ACHN (cell line): Measurements from ENCODE around the gene SPIRE2.
A peak's percentile ranks its signal among the peaks of the same experiment; 100 is the strongest.
"Not testable (repeated sequence)": the region's sequence is repeated elsewhere in the genome, so short reads cannot be mapped to it uniquely, and the experiment has no call there.

Source experiments
- DNase-seq: peaks from one replicate; pipeline ENCODE4 v3.0.0-alpha.2; 2015
- in situ Hi-C: cut with HindIII; loops from 2 replicates; pipeline ENCODE4 v1.10.0; 2017; ENCODE audit warnings: low sequenced_read_pairs, low pct_ligation_motif_present, low pct_unique_long_range_greater_than_20kb

Gene SPIRE2

DNA sequence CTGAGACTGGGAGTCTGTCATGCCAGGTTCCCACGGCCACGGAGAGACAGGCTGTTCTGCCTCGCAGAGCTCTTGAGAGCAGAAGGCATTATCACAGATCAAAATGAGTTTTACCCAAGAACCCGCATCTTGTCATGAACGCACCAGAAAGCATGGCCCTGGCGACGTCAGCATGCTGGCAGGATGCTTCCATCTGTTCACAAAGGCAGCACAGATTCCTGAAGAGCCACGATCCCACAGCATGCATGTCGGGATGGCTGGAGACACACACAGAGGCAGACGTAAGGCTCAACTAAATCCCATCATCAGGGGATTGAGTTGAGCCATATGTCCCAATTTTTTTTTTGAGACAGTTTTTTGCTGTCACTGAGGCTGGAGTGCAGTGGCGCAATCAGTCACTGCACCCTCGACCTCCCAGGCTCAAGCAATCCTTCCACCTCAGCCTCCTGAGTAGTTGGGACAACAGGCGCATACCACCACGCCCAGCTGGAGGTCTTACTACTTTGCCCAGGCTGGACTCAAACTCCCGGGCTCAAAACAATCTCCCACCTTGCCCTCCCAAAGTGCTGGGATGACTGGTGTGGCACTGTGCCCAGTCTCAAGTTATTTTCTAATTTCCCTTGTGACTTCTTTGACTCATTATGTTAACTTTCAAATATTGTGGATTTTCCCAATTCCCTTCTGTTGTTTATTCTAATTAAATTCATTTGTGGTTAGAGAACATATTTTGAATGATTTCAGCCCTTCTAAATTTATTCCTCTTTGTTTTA is 23.0 kb upstream of the SPIRE2 start:
- DNase-seq: no peak
- in situ Hi-C loops: no loop called here

DNA sequence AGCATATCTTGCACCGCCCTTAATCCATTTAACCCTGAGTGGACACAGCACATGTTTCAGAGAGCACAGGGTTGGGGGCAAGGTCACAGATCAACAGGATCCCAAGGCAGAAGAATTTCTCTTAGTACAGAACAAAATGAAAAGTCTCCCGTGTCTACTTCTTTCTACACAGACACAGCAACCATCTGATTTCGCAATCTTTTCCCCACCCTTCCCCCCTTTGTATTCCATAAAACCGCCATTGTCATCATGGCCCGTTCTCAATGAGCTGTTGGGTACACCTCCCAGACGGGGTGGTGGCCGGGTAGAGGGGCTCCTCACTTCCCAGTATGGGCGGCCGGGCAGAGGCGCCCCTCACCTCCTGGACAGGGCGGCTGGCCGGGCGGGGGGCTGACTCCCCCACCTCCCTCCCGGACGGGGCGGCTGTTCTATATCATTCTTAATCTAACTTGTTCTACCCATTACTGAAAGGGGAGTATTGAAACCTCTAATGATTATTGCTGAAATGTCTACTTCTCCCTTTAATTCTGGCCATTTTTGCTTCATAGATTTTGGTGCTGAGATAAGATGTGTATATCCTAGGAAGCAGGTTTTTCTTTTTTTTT is 21.6 kb upstream of the SPIRE2 start:
- DNase-seq, in situ Hi-C loops: not testable (repeated sequence)

DNA sequence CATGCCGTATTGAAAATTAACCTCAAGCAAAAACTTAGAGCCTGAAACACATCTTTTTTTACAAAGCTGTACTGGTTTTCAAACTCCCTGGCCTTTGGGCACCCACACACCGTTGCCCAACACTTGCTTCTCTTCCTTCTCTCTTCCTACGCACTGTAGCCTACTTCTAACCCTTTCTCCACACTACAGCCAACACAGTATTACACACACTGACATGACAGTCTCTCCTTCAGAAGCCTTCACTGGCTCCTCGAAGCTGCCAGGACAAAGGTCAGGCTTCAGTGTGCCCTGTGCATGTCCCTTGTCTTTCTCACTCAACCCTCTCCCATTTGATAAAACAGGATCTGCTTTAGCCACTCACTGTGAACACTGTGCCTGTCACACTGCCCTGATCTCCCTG is 19.8 kb upstream of the SPIRE2 start:
- in situ Hi-C loops: no loop called here
- no peak for DNase-seq

DNA sequence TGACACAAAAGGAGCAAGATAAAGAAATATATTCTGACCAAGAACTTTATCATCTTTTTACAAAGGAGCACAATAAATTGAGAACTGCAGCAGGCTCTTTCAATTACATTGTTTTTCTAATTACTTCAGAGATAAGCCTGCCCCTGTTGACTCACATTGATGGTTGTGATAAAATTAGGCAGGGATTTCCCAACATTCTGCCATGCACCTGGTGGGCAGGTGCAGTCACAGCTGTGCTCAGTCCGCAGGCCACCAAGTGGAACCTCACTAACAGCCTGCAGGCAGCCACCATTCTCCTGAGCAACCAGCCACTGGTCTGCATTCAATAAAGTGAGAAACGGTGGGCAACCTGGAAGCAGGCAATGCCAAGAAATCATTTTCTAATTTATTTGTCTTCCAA is 17.0 kb upstream of the SPIRE2 start:
- in situ Hi-C loops: no loop called here
- no peak for DNase-seq

DNA sequence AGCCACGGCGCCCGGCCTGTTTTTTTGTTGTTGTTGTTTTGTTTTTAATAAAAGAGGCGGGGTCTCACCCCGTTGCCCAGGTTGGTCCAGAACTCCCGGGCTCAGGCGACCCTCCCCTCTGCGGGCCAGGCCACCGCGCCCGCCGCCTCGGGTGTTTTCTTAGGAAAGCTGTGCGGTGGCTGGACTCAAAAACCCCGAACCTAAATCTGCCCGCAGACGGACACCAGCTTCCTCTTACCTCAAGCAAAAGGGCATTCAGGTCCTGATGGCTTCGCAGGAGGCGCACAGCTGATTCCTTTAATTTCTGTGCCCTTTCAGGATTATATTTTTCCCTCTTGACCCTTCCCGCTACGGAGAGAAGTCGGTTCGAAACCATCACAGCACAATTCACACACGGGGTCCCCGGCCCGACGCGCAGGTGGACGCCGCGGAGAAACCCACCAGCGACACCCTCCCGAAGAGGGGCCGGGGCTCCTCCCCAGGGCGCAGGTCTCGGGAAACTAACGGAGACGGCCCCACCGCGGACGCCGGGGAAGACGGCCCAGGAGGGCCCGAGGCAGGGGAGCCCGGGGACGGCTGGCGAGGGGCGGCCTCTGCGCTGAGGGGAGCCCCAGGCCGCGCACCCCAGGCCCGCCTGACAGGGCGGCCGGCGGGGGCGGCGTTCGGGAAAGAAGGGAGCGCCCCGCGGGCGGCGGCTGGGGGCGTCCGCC is 12.5 kb upstream of the SPIRE2 start:
- peak; percentile 28 for DNase-seq
- in situ Hi-C loops: no loop called here

DNA sequence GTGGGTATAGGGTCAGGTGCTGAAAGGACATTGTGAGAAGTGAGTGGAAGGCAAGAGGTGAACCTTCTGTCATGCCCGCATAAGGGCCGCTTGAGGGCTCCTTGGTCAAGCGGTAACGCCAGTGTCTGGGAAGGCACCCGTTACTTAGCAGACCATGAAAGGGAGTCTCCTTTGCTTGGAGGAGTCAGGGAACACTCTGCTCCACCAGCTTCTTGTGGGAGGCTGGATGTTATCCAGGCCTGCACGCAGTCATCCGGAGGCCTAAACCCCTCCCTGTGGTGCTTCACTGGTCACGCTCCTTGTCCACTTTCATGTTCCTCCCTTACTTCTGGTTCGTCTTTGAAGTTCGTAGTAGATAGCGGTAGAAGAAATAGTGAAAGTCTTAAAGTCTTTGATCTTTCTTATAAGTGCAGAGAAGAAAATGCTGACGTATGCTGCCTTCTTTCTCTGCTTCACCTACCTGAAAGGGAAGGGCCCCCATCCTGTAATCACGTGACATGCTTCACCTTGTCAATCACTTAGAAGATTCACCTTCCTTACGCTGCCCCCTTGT is 9.3 kb upstream of the SPIRE2 start:
- DNase-seq: peak; percentile 75

DNA sequence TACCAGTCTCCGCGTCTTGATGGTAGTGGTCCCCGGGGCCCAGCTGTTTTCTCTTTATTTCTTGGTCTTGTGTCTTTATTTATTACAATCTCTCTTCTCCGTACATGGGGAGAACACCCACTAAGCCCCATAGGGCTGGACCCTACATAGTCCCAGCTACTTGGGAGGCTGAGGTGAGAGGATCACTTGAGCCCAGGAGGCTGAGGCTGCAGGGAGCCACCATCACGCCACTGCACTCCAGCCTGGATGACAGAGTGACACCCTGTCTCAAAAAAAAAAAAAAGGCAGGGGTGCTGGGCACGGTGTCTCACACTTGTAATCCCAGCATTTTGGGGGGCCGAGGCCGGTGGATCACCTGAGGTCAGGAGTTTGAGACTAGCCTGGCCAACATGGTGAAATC is 8.8 kb upstream of the SPIRE2 start:
- DNase-seq, in situ Hi-C loops: not testable (repeated sequence)

More for the DNA sequence above, 9.3 kb upstream of the SPIRE2 start:
- in situ Hi-C loops: not testable (repeated sequence)

DNA sequence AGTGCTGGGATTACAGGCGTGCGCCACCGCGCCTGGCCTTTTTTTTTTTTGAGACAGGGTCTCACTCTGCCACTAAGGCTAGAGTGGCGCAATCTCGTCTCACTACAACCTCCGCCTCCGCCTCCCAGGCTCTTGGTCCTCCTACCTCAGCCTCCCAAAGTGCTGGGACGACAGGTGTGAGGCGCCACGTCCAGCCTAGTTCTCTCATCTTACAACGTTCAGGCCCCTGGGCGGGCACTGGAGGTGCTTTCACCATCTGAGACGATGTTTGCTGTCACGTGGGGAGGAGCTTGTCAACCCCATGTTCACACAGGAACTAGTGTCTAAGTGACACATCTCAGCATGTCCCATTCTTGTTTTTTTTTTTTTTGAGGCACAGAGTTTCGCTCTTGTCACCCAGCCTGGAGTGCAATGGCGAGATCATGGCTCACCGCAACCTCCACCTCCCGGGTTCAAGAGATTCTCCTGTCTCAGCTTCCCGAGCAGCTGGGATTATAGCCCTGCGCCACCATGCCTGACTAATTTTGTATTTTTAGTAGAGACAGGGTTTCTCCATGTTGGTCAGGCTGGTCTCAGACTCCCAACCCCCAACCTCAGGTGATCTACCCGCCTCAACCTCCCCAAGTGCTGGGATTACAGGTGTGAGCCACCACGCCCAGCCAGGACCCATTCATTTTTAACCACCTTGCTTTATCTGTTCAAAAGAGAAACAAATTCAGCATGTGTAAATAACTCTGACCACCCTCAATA is 6.7 kb upstream of the SPIRE2 start:
- in situ Hi-C loops: no loop called here

DNA sequence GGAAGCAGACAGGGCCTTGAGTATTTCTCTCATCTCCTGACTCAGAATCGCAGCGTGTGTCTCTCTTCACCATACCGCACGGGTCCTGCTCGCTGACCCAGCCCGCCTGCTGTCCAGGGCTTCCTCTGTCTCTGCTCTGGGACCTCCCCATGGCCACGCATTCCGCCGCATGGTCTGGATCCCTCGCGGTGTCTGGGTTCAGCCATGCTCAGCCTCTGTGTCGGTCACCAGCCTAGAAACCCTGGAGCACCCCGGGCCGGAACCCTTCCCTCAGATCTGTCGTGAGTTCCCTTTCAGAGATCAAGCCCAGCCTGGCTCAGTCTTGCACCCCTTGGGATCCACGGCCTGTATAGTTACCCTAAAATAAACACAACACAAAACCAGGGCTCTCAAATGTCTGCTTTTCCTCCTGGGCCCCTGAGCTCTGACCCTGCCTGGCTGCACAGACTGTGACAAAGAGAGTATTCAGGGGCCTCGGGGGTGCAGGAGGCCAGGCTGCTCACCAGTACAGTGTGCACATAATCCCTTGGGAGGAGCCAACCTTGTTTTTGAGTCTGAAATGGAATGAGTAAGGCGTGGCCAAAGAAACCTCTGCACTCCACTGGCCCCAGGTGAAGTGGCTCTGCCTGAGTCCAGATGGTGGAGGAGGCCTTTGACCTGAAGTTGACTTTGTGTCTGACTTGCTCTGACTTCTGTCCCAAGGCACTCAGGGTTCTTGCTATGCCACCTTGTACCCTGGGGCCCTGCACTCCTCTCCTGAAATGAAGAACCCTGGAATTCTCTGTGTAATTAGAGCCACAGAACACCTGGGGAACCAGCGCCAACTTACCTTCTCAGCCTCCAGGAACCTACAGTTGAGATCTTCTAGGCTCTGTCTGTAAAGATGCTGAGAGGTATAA is 5.8 kb upstream of the SPIRE2 start:
- no peak for DNase-seq
- in situ Hi-C loops: no loop called here

More for the DNA sequence above, 6.7 kb upstream of the SPIRE2 start:
- DNase-seq: no peak

DNA sequence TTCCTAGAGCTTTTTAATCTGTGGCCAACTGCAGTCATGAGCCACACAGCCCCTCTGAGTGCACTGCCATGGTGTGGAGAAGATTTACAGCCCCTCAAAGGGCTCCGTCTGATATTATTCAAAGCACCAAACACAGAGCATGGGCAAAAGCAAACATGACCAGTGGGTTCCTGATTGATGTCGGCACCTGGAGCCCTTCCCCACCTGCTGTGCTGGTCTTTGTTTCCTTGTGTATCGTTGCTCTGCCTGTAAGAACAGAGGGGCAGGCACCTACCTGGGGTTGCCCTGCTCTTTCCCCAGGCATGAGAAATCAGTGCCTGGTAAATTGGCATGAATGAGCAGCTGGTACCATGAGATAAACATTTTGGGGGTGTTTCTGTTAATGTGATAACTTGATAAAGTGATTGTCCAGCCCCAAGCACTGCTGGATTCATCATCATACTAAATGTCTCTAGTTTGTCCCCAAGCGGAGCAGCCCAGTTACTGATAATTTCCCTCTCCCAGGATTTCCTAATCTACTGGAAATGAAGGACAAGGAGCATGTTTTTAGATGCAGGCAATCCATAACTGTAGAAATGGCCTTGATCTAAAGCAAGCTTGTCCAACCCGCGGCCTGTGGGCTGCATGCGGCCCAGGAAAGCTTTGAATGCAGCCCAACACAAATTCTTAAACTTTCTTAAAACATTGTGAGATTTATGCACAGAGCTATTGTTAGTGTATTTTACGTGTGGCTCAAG is 5.0 kb upstream of the SPIRE2 start:
- DNase-seq: no peak
- in situ Hi-C loops: no loop called here

DNA sequence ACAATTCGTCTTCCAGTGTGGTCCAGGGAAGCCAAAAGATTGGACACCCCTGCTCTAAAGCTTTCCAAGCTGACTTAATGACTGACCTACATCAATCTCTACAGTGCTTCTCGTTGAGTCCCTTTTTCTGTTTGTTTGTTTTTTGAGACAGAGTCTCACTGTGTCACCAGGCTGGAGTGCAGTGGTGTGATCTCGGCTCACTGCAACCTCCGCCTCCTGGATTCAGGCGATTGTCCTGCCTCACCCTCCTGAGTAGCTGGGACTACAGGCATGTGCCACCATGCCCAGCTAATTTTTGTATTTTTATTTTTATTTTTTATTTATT is 4.5 kb upstream of the SPIRE2 start:
- in situ Hi-C loops: not testable (repeated sequence)

DNA sequence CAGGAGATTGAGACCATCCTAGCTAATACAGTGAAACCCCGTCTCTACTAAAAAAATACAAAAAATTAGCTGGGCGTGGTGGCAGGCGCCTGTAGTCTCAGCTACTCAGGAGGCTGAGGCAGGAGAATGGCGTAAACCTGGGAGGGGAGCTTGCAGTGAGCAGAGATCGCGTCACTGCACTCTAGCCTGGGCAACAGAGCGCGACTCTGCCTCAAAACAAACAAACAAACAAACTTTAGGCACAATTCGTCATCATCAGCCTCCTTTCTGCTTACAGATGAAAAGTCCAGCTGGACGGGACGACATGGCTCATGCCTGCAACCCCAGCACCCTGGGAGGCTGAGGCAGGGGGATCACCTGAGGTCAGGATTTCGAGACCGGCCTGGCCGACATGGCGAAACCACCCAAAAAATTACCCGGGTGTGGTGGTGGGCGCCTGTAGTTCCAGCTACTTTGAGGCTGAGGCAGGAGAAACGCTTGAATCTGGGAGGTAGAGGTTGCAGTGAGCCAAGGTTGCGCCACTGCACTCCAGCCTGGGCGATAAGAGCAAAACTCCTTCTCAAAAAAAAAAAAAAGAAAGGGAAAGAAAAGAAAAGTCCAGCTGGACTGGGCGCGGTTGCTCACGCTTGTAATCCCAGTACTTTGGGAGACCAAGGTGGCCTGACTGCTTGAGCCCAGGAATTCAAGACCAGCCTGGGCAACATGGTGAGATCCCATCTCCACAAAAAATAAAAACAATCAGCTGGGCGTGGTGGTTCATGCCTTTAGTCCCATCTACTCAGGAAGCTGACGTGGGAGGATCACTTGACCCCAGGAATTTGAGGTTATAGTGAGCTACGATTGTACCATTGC is 1.5 kb upstream of the SPIRE2 start:
- in situ Hi-C loops: no loop called here
- DNase-seq: no peak

More for the DNA sequence above, 4.5 kb upstream of the SPIRE2 start:
- DNase-seq: not testable (repeated sequence)

DNA sequence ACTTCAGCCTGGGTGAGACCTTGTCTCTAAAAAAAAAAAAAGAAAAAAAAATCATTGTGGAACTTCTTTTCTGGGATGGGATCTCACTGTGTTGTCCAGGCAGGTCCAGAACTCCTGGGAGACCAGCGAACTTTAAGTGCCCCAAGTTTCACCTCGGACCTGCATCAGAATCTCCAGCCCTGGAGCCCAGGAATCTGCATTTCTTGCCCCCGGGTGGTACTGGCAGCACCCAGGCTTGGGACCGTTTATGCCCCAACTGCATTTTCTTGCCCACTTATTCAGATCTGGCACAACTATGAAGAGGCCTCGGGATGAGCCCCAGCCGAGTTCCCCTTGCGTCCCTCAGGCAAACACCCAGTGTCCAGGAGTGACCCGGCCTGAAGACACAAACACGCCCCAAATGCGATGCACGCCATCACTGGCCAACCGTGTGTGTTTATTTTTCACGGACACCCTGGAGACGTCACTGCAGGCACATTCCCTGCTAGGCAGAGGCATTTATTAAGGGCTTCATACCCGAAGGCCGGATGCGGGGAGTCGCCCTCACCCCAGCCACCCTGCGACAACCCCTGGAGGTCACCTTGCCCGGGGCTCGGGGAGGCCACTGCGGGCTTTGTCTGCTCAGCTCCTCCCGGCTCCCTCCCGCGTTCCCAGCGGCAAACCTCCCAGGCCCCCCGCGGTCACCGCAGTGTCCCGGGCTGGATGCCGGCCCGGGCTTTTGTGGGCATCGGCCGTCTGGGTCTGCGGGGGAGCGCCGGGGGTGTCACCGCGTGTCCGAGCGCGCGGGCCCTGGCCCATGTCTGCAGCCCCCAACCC is 684 bp upstream of the SPIRE2 start:
- in situ Hi-C loops: no loop called here
- DNase-seq: peak; percentile 82

DNA sequence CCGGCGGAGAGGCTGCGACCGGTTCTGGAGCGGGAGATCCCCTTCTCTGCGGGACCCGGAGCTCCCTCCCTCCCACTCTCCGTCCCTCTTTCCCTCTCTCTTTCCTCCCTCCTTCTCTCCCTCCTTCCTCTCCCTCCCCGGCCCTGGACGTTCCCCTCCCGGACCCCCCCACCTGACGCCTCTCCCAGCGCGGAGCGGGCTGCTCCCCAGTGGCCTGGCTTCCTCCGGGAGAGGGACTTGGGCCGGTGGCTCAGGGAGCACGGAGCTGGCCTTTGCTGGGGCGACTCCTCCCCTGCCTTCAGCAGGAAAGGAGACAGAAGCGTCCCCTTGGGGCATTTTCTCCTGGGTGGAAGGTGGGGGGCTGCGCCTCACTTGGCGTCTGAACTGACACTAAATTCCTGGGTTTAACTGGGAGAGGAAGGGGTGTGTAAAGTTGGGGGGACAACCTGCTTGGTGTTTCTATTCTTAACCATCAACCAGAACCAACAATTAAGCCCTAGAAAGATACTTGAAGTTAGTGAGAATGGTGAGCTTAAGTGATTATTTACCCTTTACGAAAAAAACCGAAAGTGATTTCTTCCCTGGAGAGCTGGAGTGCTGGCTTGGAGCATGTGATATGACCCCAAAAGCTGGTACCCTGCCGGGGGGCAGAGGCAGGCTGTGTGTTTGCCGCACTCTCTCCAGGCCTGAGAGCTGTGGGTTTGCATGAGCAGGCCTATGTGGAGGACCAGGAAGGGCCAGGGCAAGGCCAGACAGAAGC is 775 bp downstream of the SPIRE2 start:
- in situ Hi-C loops: no loop called here
- DNase-seq: peak; percentile 25
